Astrocyte of the cerebellum (primary cell): ENCODE measurements around the gene KIAA1191.

Experiments used
- DNase-seq: peaks from one replicate; pipeline ENCODE4 v3.0.0-alpha.2; 2011; ENCODE audit warnings: low read depth
- H3K4me3 ChIP-seq: 2 replicates; pipeline ENCODE4 v1.5.1; 2011; ENCODE audit warnings: mild to moderate bottlenecking, low read depth, low read length, moderate library complexity
- CTCF ChIP-seq: IDR thresholded peaks from 2 replicates; pipeline ENCODE4 v1.5.1; 2012; ENCODE audit warnings: low read length, low read depth, moderate library complexity, mild to moderate bottlenecking; ENCODE audit errors: missing control alignments
- in situ Hi-C: cut with HindIII; loops from 2 replicates; pipeline ENCODE4 v1.10.0; 2017; ENCODE audit warnings: low sequenced_read_pairs

KIAA1191 gene

GRCh38 chr5:176355400-176356178 is 6.0 kb downstream of the KIAA1191 start:
- DNase-seq, result no peak
- no peak overlapping the region for H3K4me3 ChIP-seq
- TF ChIP-seq CTCF, result no peak
- in situ Hi-C loops, result no loop called here

- in situ Hi-C loops, result no loop called here
- DNase-seq, result no peak
These were observed 8.0 kb downstream of the KIAA1191 start for GRCh38 chr5:176353533-176353932.

GRCh38 chr5:176352116-176352878 is 9.3 kb downstream of the KIAA1191 start:
- in situ Hi-C loops, result no loop called here

More at GRCh38 chr5:176353533-176353932, 8.0 kb downstream of the KIAA1191 start:
- TF ChIP-seq CTCF, result no peak
- H3K4me3 ChIP-seq, result no peak overlapping the region

GRCh38 chr5:176350416-176350815 is 11.1 kb downstream of the KIAA1191 start:
- TF ChIP-seq CTCF, result no peak
- no peak overlapping the region for H3K4me3 ChIP-seq
- no peak for DNase-seq
- in situ Hi-C loops, result no loop called here

More at GRCh38 chr5:176352116-176352878, 9.3 kb downstream of the KIAA1191 start:
- no peak for TF ChIP-seq CTCF
- no peak for DNase-seq
- no peak overlapping the region for H3K4me3 ChIP-seq

GRCh38 chr5:176342766-176343458 is 18.7 kb downstream of the KIAA1191 start:
- no peak overlapping the region for H3K4me3 ChIP-seq
- no peak for TF ChIP-seq CTCF
- no peak for DNase-seq
- in situ Hi-C loops, result no loop called here

- in situ Hi-C loops, result no loop called here
- DNase-seq, result no peak
- no peak overlapping the region for H3K4me3 ChIP-seq
- no peak for TF ChIP-seq CTCF
These were observed 19.4 kb downstream of the KIAA1191 start for GRCh38 chr5:176342158-176342483.
